ENCODE results near the gene SYNGAP1.
"Not testable (repeated sequence)": the region's sequence is repeated elsewhere in the genome, so short reads cannot be mapped to it uniquely, and the experiment has no call there.

SYNGAP1 gene

DNA sequence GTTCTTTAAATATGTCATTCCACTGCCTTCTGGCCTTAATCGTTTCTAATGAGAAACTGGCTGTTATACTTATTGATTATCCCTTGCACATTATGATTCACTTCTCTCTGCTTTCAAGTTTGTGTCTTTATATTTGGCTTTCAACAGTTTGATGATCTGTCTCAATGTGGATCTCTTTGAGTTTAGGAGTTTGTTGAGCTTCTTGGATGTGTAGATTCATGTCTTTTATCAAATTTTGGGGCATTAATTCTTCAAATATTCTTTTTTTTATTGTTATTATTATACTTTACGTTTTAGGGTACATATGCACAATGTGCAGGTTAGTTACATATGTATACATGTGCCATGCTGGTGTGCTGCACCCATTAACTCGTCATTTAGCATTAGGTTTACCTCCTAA is 63.8 kb downstream of the SYNGAP1 start:
- DNase-seq: no peak

DNA sequence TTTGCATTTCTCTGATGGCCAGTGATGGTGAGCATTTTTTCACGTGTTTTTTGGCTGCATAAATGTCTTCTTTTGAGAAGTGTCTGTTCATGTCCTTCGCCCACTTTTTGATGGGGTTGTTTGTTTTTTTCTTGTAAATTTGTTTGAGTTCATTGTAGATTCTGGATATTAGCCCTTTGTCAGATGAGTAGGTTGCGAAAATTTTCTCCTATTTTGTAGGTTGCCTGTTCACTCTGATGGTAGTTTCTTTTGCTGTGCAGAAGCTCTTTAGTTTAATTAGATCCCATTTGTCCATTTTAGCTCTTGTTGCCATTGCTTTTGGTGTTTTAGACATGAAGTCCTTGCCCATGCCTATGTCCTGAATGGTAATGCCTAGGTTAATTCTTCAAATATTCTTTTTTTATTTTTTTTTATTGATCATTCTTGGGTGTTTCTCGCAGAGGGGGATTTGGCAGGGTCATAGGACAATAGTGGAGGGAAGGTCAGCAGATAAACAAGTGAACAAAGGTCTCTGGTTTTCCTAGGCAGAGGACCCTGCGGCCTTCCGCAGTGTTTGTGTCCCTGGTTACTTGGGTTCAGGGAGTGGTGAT is 64.9 kb downstream of the SYNGAP1 start:
- not testable (repeated sequence) for DNase-seq

DNA sequence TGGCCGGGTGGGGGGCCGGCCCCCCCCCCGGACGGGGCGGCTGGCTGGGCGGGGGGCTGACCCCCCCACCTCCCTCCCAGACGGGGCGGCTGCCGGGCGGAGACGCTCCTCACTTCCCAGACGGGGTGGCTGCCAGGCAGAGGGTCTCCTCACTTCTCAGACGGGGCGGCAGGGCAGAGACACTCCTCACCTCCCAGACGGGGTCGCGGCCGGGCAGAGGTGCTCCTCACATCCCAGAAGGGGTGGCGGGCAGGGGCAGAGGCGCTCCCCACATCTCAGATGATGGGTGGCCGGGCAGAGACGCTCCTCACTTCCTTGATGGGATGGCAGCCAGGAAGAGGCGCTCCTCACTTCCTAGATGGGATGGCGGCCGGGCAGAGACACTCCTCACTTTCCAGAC is 65.8 kb downstream of the SYNGAP1 start:
- DNase-seq: not testable (repeated sequence)

DNA sequence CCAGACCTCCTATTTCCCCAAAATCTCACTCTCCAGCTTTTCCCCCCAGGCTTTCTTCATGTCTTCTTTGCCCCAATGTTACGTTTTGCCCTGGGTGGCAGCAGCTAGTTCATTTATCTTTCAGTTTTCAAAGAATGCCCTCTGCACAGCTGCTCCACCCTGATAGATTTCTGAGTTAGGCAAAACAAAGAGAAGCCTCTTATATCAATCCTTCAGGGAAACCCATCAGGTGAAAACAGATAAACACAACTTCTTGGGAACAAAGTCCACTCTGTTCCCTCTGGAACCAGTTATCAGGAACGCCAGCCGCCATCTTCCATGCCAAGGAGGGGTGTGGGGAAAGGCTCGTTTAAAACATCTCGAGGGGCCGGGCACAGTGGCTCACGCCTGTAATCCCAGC is 68.5 kb downstream of the SYNGAP1 start:
- DNase-seq: no peak

DNA sequence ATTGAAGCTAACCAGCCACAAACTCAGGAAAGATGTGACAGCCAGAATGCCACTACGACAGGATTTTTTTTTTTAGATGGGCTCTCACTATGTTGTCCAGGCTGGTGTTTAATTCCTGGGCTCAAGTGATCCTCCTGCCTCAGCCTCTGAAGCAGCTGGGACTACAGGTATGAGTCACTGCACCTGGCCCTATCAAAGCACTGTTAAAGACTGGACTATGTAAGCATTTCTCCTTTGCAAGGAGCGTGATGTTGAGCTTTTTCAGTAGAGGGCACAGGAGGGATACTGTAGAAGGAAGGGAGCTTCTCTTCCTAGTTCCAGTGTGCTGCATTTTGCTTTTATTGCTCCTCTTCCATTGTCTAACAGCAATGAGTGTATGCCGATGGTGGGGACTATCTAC is 70.3 kb downstream of the SYNGAP1 start:
- DNase-seq: no peak

DNA sequence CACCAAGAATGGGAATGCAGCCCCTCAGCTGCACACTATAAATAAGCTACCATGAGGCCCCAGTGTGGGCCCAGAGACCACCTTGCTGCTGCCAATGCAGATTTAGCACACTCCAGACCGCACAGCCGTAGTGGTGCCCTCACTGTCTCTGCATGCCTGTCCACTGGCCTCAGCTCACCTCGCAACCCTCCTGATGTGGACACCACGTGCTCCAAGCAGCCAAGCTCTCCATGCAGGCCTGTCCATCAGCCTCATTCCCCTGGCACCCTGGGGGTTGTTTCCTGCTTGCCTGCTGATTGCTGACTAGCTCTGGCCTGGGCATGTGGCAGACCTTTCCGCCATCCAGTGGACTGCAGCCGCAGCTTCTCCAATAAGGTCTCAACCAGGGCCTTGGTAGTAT is 70.8 kb downstream of the SYNGAP1 start:
- DNase-seq: no peak

DNA sequence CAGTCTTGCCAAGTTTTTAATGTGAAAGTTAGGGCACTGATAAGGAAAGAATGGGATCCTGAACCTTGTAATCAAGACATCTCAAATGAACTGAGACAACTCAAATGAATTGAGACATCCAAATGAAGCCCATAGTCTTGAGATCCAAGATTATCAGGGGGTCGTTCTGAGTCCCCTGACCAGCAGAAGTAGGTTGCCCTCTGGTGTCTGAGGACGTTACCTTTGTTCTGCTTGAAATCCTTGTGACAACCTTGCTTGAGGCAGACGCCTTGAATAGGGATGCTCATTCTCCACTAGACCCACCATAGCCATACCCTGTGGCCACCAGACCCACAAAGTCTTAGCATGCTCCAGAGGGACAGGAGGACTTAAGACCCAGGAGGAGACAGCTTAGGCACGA is 72.2 kb downstream of the SYNGAP1 start:
- no peak for DNase-seq

DNA sequence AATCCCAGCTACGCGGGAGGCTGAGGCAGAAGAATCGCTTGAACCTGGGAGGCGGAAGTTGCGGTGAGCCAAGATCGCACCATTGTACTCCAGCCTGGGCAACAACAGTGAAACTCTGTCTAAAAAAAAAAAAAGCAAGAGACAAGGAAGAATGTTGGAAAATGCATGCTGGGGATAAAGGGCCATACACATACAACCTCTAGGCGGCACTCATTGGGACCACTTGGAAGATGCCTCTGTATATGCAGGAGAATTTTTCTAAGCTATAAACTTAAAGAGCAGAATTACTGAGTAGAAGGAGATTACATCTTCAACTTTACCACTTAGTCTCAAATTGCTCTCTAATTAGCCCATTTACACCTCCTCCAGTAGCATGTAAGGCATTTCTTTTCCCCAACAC is 77.3 kb downstream of the SYNGAP1 start:
- DNase-seq: no peak

DNA sequence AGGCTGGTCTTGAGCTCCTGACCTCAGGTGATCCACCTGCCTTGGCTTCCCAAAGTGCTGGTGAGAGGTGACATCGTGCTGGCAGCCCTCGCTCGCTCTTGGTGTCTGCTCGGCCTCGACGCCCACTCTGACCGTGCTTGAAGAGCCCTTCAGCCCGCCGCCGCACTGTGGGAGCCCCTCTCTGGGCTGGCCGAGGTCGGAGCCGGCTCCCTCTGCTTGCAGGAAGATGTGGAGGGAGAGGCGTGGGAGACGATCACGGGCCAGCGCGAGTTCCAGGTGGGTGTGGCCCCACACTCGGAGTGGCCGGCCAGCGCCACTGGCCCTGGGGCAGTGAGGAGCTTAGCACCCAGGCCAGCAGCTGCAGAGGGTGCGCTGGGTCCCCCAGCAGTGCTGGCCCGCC is 82.6 kb downstream of the SYNGAP1 start:
- DNase-seq: no peak

DNA sequence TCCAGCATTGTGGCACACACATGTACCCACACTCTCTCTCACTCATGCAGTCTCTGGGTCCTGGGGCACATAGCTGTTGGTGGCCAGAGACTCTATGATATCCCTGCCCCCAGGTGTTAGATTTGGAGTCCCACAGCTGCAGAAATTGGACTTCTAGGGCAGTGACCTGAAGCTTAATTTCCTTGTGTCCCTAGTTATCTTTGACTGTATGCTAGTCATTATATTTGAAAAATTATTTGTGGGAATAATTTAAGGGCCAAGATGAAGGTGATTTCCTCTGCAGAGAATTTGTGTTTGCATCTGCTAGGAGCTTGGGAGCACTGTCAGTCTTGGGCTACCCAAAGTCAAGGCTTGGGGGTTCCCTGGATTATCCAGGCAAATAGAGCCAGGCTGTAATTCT is 84.6 kb downstream of the SYNGAP1 start:
- DNase-seq: no peak
